ENCODE results near the gene GP1BA.

GP1BA gene

DNA sequence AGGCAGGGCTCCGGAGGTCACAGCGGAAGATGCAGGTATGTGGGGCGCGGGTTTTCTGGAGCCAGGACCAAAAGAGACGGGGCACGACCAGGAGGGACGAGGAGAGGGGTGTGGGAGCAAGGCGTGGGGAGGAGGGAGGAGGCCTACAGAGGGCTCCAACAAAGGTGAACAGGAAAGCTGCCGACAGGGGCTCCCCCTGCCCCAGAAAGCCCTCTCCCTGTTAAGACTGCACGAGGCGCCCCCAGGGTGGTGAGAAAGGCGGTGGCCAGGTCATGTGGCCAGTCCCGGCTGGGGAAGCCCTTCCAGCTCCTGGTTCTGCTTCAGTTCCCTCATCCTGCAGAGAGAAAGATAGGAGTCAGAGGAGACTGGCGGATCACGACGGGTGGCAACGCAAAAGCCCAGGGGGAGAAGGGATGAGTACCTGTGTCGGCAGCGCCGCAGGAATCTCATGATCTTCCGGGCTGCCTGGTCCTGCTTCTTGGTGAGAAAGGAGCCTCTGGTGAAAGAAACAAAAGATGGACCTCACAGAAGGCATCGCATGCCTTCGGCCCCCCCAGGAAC is 36.5 kb downstream of the GP1BA start:
- peaks cover 19% of the 10 kb centered on the region for H3K4me1 ChIP-seq (ENCODE audit: control insufficient read depth, low read length)
- peaks cover 29% of the 10 kb centered on the region for H3K79me2 ChIP-seq (ENCODE audit: control insufficient read depth, low read length)
- no peaks in the 10 kb centered on the region for H3K9me2 ChIP-seq (replicated peaks; ENCODE audit: control insufficient read depth, low read length)
- no peak overlapping the region for H3K27ac ChIP-seq (ENCODE audit: low read depth, low read length)
- H3K4me3 ChIP-seq (ENCODE audit: low read length): peak overlapping the region; percentile 86
- H3K27me3 ChIP-seq (ENCODE audit: control insufficient read depth, low read length): no peaks in the 10 kb centered on the region
- no peaks in the 10 kb centered on the region; the same call in 1 of the 2 replicates for H3F3A ChIP-seq (ENCODE audit: control insufficient read depth, insufficient read depth)
- H3K9me3 ChIP-seq (ENCODE audit: control insufficient read depth, insufficient read depth, low read length): no peaks in the 10 kb centered on the region
- no peaks in the 10 kb centered on the region for H4K20me1 ChIP-seq (ENCODE audit: control insufficient read depth, insufficient read depth, low read depth, low read length)
- peak overlapping the region; percentile 72 for H3K4me2 ChIP-seq (ENCODE audit: low read length)
- H3K36me3 ChIP-seq (ENCODE audit: control insufficient read depth, low read length): peaks cover 54% of the 10 kb centered on the region
- TF ChIP-seq EZH2phosphoT487 (IDR thresholded peaks at IDR 0.05; ENCODE audit: borderline replicate concordance, low read length): no peak
- TF ChIP-seq, protein P1, sequence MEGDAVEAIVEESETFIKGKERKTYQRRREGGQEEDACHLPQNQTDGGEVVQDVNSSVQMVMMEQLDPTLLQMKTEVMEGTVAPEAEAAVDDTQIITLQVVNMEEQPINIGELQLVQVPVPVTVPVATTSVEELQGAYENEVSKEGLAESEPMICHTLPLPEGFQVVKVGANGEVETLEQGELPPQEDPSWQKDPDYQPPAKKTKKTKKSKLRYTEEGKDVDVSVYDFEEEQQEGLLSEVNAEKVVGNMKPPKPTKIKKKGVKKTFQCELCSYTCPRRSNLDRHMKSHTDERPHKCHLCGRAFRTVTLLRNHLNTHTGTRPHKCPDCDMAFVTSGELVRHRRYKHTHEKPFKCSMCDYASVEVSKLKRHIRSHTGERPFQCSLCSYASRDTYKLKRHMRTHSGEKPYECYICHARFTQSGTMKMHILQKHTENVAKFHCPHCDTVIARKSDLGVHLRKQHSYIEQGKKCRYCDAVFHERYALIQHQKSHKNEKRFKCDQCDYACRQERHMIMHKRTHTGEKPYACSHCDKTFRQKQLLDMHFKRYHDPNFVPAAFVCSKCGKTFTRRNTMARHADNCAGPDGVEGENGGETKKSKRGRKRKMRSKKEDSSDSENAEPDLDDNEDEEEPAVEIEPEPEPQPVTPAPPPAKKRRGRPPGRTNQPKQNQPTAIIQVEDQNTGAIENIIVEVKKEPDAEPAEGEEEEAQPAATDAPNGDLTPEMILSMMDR (IDR thresholded peaks at IDR 0.05; ENCODE audit: low read depth, low read length, poor library complexity, severe bottlenecking): no peak

DNA sequence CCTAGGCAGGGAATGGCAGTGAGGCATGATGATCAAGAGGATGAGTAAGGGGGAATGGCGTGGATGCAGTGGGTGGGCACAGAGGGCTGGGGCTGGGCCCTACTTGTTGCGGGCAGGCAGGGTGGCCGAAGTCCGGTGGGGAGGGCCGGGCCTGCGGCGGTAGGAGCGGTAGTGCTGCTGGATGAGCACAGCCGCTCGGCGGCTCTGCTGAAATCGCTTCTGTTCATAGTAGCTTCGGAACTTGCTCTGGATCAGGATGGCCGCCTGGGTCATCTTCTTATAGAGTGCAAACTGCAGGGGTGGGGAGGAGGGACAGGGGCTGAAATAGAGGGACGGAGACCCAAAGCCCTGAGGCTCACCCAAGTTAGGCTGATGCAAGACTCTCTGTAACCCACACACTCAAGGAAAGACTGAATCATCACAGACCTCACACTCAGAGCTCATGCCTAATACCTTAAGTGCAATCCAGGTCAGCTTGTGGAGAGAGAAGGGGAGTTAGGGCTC is 37.0 kb downstream of the GP1BA start:
- H3K4me3 ChIP-seq (ENCODE audit: low read length): peak overlapping the region; percentile 86; the same call in 1 of the 2 replicates
- peaks cover 29% of the 10 kb centered on the region for H3K79me2 ChIP-seq (ENCODE audit: control insufficient read depth, low read length)
- H3K9me2 ChIP-seq (replicated peaks; ENCODE audit: control insufficient read depth, low read length): no peaks in the 10 kb centered on the region
- peaks cover 19% of the 10 kb centered on the region for H3K4me1 ChIP-seq (ENCODE audit: control insufficient read depth, low read length)
- peaks cover 59% of the 10 kb centered on the region for H3K36me3 ChIP-seq (ENCODE audit: control insufficient read depth, low read length)
- no peaks in the 10 kb centered on the region; the same call in 1 of the 2 replicates for H3F3A ChIP-seq (ENCODE audit: control insufficient read depth, insufficient read depth)
- H4K20me1 ChIP-seq (ENCODE audit: control insufficient read depth, insufficient read depth, low read depth, low read length): no peaks in the 10 kb centered on the region
- no peak for TF ChIP-seq EZH2phosphoT487 (IDR thresholded peaks at IDR 0.05; ENCODE audit: borderline replicate concordance, low read length)
- TF ChIP-seq, protein P1 (IDR thresholded peaks at IDR 0.05; ENCODE audit: low read depth, low read length, poor library complexity, severe bottlenecking): no peak
- no peak overlapping the region for H3K27ac ChIP-seq (ENCODE audit: low read depth, low read length)
- H3K27me3 ChIP-seq (ENCODE audit: control insufficient read depth, low read length): no peaks in the 10 kb centered on the region
- peak overlapping the region; percentile 72 for H3K4me2 ChIP-seq (ENCODE audit: low read length)
- no peaks in the 10 kb centered on the region for H3K9me3 ChIP-seq (ENCODE audit: control insufficient read depth, insufficient read depth, low read length)

DNA sequence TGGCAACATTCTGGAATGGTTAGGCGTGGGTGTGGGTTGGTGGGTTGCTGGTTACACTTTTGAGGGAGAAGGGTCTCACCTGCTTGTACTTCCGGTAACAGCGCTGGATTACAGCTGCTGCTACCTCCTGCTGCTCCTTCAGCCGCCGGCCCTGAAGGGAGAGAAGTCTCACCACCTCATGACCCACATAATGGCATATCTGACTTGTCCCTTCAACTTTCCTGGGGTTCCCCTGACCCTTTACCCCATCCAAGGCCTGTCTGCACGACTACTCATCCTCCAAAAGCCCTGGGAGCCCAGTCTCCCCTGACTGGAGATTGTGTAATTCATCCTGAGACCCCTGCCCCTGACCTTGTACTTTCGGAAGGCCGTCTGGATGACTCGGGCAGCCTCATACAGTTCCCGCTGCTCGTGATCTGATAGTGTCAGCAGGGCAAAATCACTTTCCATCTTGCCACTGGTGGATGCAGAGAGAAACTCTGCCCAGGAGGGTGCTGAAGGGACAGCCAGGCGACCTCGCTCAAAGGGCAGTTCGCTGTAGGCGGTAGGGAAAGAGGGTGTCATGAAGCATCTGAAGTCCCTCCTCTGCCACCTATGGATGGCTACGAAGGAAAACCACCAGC is 37.6 kb downstream of the GP1BA start:
- Histone ChIP-seq H3K4me1 (ENCODE audit: control insufficient read depth, low read length) (peaks cover 19% of the 10 kb centered on the region), H3F3A (ENCODE audit: control insufficient read depth, insufficient read depth) (no peaks in the 10 kb centered on the region; the same call in 1 of the 2 replicates), H3K27ac (ENCODE audit: low read depth, low read length) (no peak overlapping the region), H3K9me2 (replicated peaks; ENCODE audit: control insufficient read depth, low read length) (no peaks in the 10 kb centered on the region), H3K4me2 (ENCODE audit: low read length) (no peak overlapping the region), H3K9me3 (ENCODE audit: control insufficient read depth, insufficient read depth, low read length) (no peaks in the 10 kb centered on the region), H3K4me3 (ENCODE audit: low read length) (no peak overlapping the region), H3K79me2 (ENCODE audit: control insufficient read depth, low read length) (peaks cover 29% of the 10 kb centered on the region), H3K36me3 (ENCODE audit: control insufficient read depth, low read length) (peaks cover 64% of the 10 kb centered on the region), H4K20me1 (ENCODE audit: control insufficient read depth, insufficient read depth, low read depth, low read length) (no peaks in the 10 kb centered on the region), H3K27me3 (ENCODE audit: control insufficient read depth, low read length) (no peaks in the 10 kb centered on the region)
- TF ChIP-seq, protein P1 (IDR thresholded peaks at IDR 0.05; ENCODE audit: low read depth, low read length, poor library complexity, severe bottlenecking): no peak
- no peak for TF ChIP-seq EZH2phosphoT487 (IDR thresholded peaks at IDR 0.05; ENCODE audit: borderline replicate concordance, low read length)
